ENCODE data around the gene DPF1.

The DPF1 gene

DNA sequence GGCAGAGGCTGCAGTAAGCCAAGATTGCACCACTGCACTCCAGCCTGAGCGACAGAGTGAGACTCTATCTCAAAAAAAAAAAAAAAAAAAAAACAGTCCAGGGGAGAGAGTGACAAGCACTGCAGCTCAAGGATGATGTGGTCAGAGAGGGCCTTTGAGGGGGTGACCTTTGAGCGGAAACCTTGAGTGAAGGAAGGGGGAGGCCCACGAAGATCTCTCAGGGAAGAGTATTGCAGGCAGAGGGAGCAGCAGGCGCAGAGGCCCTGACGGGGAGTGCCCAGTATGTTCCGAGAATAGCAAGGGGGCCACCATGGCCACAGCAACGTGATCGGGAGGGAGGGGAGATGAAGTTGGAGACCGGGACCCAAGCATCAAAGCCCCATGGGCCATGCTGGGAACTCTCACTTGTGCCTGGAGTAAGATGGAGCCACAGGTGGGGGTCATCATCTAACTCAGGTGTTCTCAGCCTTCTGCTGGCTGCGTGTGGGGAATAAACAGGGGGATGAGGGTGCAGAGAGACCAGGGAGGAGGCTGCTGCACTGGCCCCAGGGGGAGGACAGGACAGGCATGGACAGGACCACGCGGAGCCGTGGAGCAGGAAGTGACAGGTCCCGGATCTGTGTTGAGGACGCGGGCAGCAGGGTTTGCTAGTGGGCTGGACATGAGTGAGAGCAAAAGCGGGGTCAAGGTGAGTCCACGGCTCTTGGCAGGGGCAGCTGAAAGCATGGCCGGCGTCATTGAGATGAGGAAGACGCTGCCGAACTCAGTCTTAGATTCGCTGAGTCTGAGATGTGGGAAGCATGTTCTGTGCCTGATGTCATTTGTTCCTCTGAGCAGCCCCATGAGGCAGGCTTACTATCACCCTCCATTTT, 60.4 kb downstream of the DPF1 start:
- DNase-seq (ENCODE audit: low spot score): no peak

DNA sequence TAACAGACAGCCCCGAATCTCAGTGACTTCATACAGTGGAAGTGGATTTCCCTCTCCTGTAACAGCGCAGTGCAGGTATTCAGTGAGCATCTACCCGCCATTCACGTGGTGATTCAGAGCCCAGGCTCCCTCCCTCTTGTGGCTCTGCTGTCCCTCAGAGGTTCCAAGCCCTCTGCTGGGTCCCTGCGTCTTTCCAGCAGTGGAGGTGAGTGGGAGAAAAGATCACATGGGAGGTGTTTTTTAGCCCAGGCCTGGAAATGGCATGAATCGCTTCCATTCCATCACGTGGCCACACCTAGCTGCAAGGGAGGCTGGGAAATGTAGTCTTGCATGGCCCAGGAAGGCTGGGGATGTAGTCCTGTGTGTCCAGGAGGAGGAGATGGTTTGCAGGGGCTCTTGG, 61.4 kb downstream of the DPF1 start:
- no peak for DNase-seq (ENCODE audit: low spot score)

DNA sequence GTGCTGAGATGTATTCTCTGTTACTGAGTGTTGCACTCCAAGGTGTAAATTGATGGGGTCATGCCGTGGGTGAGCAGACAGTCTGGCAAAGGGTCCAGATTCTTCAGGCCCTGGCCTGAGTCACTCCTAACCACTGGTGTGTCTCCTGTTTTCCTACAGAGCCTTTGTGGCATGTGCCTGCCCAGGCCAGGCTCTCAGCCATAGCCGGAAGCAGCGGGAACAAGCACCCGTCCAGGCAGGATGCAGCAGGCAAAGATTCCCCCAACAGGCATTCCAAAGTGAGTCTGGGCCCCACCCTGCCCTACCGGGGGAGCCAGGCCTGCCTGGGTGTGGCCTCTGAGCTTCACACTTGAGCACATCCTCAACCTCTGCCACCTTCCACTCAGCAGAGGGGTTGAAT, 61.9 kb downstream of the DPF1 start:
- no peak for DNase-seq (ENCODE audit: low spot score)
